ENCODE data around the gene GHRL. TPM values are rescaled to one million over a fixed set of nuclear protein-coding genes. Genes with fewer than 3 reads are reported as not detected.
"Not testable (repeated sequence)": the region's sequence is repeated elsewhere in the genome, so short reads cannot be mapped to it uniquely, and the experiment has no call there.

GHRL gene
- total RNA-seq, 1 donor from 2014 or later, result 2.2 TPM

DNA sequence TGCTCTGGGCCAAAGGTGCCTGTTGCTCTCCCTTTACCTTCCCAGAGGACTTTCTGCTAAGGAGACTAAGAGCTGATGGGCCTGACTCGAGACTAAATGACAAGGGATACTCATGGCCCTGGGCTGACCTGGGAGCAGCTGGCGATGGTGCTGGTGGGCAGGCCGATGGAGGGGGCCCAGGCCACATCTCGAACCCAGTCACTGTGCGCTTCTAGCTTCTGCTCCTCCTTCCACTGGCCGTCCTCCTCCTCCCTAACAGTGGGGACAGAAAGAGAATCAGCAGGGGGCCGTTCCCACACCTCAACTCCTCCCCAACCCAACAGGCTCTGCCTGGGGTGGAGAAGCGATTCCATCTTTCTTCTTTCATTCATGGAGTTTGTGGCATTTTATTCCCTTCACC is 12.2 kb upstream of the GHRL start:
- Histone ChIP-seq H3K27ac (no peak overlapping the region), H3K9me3 (no peaks in the 10 kb centered on the region), H3K36me3 (peaks cover 95% of the 10 kb centered on the region), H3K27me3 (no peaks in the 10 kb centered on the region), H3K4me3 (no peak overlapping the region), H3K4me1 (no peaks in the 10 kb centered on the region)
- ATAC-seq (no peak), DNase-seq (no peak)
- TF ChIP-seq, protein P1, sequence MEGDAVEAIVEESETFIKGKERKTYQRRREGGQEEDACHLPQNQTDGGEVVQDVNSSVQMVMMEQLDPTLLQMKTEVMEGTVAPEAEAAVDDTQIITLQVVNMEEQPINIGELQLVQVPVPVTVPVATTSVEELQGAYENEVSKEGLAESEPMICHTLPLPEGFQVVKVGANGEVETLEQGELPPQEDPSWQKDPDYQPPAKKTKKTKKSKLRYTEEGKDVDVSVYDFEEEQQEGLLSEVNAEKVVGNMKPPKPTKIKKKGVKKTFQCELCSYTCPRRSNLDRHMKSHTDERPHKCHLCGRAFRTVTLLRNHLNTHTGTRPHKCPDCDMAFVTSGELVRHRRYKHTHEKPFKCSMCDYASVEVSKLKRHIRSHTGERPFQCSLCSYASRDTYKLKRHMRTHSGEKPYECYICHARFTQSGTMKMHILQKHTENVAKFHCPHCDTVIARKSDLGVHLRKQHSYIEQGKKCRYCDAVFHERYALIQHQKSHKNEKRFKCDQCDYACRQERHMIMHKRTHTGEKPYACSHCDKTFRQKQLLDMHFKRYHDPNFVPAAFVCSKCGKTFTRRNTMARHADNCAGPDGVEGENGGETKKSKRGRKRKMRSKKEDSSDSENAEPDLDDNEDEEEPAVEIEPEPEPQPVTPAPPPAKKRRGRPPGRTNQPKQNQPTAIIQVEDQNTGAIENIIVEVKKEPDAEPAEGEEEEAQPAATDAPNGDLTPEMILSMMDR (IDR thresholded peaks at IDR 0.05), result no peak
- intact Hi-C loops (cut with DNase I), result no loop called here

DNA sequence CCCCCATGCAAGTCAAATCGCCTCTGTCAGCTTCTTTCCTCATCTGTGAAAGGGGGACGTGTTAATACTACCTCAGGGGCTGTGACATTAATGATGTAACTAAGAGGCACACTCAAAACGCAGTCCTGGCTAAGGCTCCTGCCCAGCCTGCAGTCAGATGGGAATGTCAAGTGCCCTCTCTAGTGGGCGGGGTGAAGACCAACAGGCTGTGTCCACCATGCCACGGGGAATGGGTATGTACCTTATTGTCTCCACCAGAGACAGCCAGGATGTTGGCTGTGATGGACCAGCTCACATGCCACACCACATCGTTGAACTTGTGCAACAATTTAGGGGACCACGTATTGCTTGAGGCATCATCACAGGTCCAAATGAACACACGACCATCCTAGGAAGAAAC is 11.0 kb upstream of the GHRL start:
- no peak overlapping the region for H3K27ac ChIP-seq
- intact Hi-C loops (cut with DNase I), result no loop called here
- H3K9me3 ChIP-seq, result no peaks in the 10 kb centered on the region
- no peak overlapping the region for H3K4me3 ChIP-seq
- peaks cover 94% of the 10 kb centered on the region for H3K36me3 ChIP-seq
- no peaks in the 10 kb centered on the region for H3K4me1 ChIP-seq
- DNase-seq, result no peak
- no peaks in the 10 kb centered on the region for H3K27me3 ChIP-seq
- TF ChIP-seq, protein P1 (IDR thresholded peaks at IDR 0.05), result no peak
- ATAC-seq, result peak; percentile 64

DNA sequence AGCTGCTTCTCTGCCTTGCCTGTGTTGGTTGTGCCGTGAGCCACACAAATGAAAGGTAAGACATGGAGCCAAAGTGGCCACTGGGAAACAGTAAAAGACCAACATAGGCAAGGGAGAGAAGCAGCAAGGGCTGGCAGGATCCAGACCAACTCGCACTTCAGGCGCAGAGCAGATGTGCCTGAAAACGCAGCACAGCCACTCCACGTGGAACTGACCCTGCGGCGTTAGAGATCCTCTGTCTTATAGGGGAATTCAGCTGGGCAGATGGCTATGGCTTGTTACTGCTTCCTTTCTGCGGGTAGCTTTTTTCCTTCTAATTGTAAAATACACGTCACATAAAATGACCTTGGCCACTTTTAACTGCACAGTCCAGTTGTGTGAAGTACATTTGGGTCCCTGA is 10.4 kb upstream of the GHRL start:
- intact Hi-C loops (cut with DNase I), result no loop called here
- TF ChIP-seq, protein P1 (IDR thresholded peaks at IDR 0.05), result no peak
- Histone ChIP-seq H3K4me1 (no peaks in the 10 kb centered on the region), H3K27ac (no peak overlapping the region), H3K27me3 (no peaks in the 10 kb centered on the region), H3K4me3 (no peak overlapping the region), H3K36me3 (peaks cover 94% of the 10 kb centered on the region), H3K9me3 (no peaks in the 10 kb centered on the region)
- ATAC-seq, result no peak
- no peak for DNase-seq

- intact Hi-C loops (cut with DNase I), result no loop called here
- no peaks in the 10 kb centered on the region for H3K4me1 ChIP-seq
- DNase-seq, result no peak
- no peak for ATAC-seq
- TF ChIP-seq, protein P1 (IDR thresholded peaks at IDR 0.05), result no peak
- no peaks in the 10 kb centered on the region for H3K9me3 ChIP-seq
- no peak overlapping the region for H3K27ac ChIP-seq
- H3K27me3 ChIP-seq, result no peaks in the 10 kb centered on the region
- no peak overlapping the region for H3K4me3 ChIP-seq
- H3K36me3 ChIP-seq, result peaks cover 76% of the 10 kb centered on the region
Measured at GRCh38 chr3:10300087-10300486, 7.3 kb upstream of the GHRL start.

DNA sequence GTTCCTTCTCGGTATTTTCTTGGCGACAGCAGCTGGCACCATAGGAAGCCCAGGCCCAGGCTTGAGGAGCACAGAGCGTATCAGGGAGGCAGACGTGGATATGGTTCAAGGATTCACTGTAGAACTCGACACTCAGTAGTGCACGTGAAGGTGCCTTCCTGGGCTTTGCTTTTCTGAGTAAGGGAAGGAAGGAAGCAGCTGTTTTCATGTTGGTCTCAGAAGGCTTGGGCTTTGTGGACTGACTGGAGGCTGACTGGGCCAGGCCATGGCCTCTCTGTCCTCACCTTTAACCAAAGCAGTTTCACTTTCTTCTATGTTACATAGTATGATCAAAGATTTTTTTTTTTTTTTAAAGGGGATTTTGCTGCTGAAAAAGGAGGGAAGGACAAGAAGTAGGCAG is 6.9 kb upstream of the GHRL start:
- peaks cover 75% of the 10 kb centered on the region for H3K36me3 ChIP-seq
- H3K4me1 ChIP-seq, result no peaks in the 10 kb centered on the region
- intact Hi-C loops (cut with DNase I), result no loop called here
- TF ChIP-seq, protein P1 (IDR thresholded peaks at IDR 0.05), result no peak
- DNase-seq (no peak), ATAC-seq (no peak)
- H3K9me3 ChIP-seq, result no peaks in the 10 kb centered on the region
- H3K4me3 ChIP-seq, result no peak overlapping the region
- H3K27me3 ChIP-seq, result no peaks in the 10 kb centered on the region
- H3K27ac ChIP-seq, result no peak overlapping the region

DNA sequence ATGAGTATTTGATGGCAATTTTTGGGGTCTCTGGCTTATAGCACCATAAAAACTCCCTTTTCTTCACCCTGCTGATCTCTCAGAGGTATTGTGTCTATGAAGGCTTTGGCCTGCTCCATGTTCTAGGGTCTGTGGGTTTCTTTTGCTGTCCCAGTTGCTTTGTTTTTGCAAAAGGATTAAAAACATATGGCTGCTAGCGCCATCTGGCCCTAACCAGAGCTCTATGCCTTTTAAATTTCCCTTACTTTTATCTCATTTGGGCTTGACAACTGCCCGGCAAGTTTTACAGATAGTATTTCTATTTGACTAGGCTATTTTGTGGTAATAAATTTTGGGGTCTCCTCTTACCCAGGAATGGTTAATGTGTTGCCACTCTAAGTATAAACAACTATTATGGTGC is 6.4 kb upstream of the GHRL start:
- H3K9me3 ChIP-seq, result no peaks in the 10 kb centered on the region
- H3K4me3 ChIP-seq, result no peak overlapping the region
- intact Hi-C loops (cut with DNase I), result no loop called here
- H3K27me3 ChIP-seq, result no peaks in the 10 kb centered on the region
- ATAC-seq (no peak), DNase-seq (no peak)
- no peak overlapping the region for H3K27ac ChIP-seq
- TF ChIP-seq, protein P1 (IDR thresholded peaks at IDR 0.05), result no peak
- H3K36me3 ChIP-seq, result peaks cover 70% of the 10 kb centered on the region
- no peaks in the 10 kb centered on the region for H3K4me1 ChIP-seq

DNA sequence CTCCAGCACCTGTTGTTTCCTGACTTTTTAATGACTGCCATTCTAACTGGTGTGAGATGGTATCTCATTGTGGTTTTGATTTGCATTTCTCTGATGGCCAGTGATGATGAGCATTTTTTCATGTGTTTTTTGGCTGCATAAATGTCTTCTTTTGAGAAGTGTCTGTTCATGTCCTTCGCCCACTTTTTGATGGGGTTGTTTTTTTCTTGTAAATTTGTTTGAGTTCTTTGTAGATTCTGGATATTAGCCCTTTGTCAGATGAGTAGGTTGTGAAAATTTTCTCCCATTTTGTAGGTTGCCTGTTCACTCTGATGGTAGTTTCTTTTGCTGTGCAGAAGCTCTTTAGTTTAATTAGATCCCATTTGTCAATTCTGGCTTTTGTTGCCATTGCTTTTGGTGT is 5.3 kb upstream of the GHRL start:
- ATAC-seq; DNase-seq; H3K4me1 ChIP-seq; H3K4me3 ChIP-seq; H3K27ac ChIP-seq; intact Hi-C loops (cut with DNase I); H3K27me3 ChIP-seq; H3K9me3 ChIP-seq: not testable (repeated sequence)
- H3K36me3 ChIP-seq, result peaks cover 59% of the 10 kb centered on the region
